IMR-90 (cell line): Measurements from ENCODE around the gene F13A1. TPM values are rescaled to one million over a fixed set of nuclear protein-coding genes. Genes with fewer than 3 reads are reported as not detected.

ENCODE experiments used
- ATAC-seq: fragments of 200-7000 bp; cut with Tn5 transposase; 2 replicates; pipeline ENCODE4 v1.9.1; 2020; ENCODE audit warnings: low read depth, mild to moderate bottlenecking, moderate library complexity
- BruUV-seq: library from RNA; stranded (reverse); fragments of 400-500 nt; replicated peaks from 2 replicates; lab custom pipeline; 2021; lab: Mats Ljungman, UMichigan
- CTCF ChIA-PET: fragments of 300-600 bp; formaldehyde crosslinking; extraction: SDS; loops from one replicate; lab custom pipeline; 2021; ENCODE audit warnings: antibody characterized with exemption; lab: Yijun Ruan, JAX
- POLR2A ChIA-PET: fragments of 300-600 bp; sonication (Branson Sonifier 250); formaldehyde crosslinking; loops from one replicate; lab custom pipeline; 2022; ENCODE audit warnings: antibody characterized with exemption; ENCODE audit not compliant: unreplicated experiment; lab: Charles Lee
- DNase-seq: peaks from one replicate; pipeline ENCODE4 v3.0.0; 2013
- H2AFZ ChIP-seq: replicated peaks from 2 replicates; pipeline ENCODE3; 2013; ENCODE audit warnings: low read length, mild to moderate bottlenecking; ENCODE audit not compliant: poor library complexity
- H2AK5ac ChIP-seq: 2 replicates; pipeline ENCODE4 v1.6.1; 2013; ENCODE audit warnings: low read depth, low read length, inconsistent platforms
- H2AK9ac ChIP-seq: replicated peaks from 2 replicates; pipeline ENCODE3; 2013; ENCODE audit warnings: mild to moderate bottlenecking, low read depth, low read length, moderate library complexity; ENCODE audit not compliant: poor library complexity
- H2BK120ac ChIP-seq: 2 replicates; pipeline ENCODE4 v1.6.1; 2013; ENCODE audit warnings: low read depth, low read length, inconsistent platforms
- H2BK15ac ChIP-seq: 3 replicates; pipeline ENCODE4 v1.6.1; 2013; ENCODE audit warnings: low read depth, low read length, inconsistent platforms
- H2BK20ac ChIP-seq: 2 replicates; pipeline ENCODE4 v1.6.1; 2013; ENCODE audit warnings: low read depth, mild to moderate bottlenecking, inconsistent platforms, low read length, moderate library complexity
- H2BK5ac ChIP-seq: 2 replicates; pipeline ENCODE4 v1.6.1; 2013; ENCODE audit warnings: mild to moderate bottlenecking, low read depth, low read length, inconsistent platforms; ENCODE audit not compliant: poor library complexity, severe bottlenecking
- H3K14ac ChIP-seq: replicated peaks from 2 replicates; pipeline ENCODE4 v1.6.1; 2013; ENCODE audit warnings: low read depth, low read length, inconsistent platforms
- H3K18ac ChIP-seq: 2 replicates; pipeline ENCODE4 v1.6.1; 2013; ENCODE audit warnings: low read depth, low read length, control low read depth
- H3K23ac ChIP-seq: 2 replicates; pipeline ENCODE4 v1.6.1; 2013; ENCODE audit warnings: low read depth, low read length, inconsistent platforms
- H3K27ac ChIP-seq: 2 replicates; pipeline ENCODE4 v1.5.1; 2013; ENCODE audit warnings: mild to moderate bottlenecking, control low read depth, low read length; ENCODE audit not compliant: insufficient read depth
- H3K27me3 ChIP-seq: 2 replicates; pipeline ENCODE4 v1.6.1; 2013; ENCODE audit warnings: low read length; ENCODE audit not compliant: control insufficient read depth, insufficient read depth
- H3K36me3 ChIP-seq: 2 replicates; pipeline ENCODE4 v1.6.1; 2013; ENCODE audit warnings: low read length, mixed read lengths; ENCODE audit not compliant: control insufficient read depth, insufficient read depth
- H3K4ac ChIP-seq: 2 replicates; pipeline ENCODE4 v1.6.1; 2013; ENCODE audit warnings: low read depth, low read length, inconsistent platforms
- H3K4me1 ChIP-seq: 2 replicates; pipeline ENCODE4 v1.6.1; 2013; ENCODE audit warnings: low read length, mixed read lengths; ENCODE audit not compliant: control insufficient read depth, insufficient read depth
- H3K4me2 ChIP-seq: 2 replicates; pipeline ENCODE4 v1.6.1; 2013; ENCODE audit warnings: low read depth, mild to moderate bottlenecking, control low read depth, low read length, moderate library complexity
- H3K4me3 ChIP-seq: 2 replicates; pipeline ENCODE4 v1.5.1; 2013; ENCODE audit warnings: low read depth, mild to moderate bottlenecking, control low read depth, low read length, moderate library complexity; ENCODE audit not compliant: insufficient read depth
- H3K56ac ChIP-seq: 2 replicates; pipeline ENCODE4 v1.6.1; 2013; ENCODE audit warnings: low read length, inconsistent platforms; ENCODE audit not compliant: insufficient read depth; ENCODE audit errors: extremely low read depth
- H3K79me1 ChIP-seq, 2 experiments: 2 replicates each; pipeline ENCODE4 v1.6.1; 2013; ENCODE audit warnings: low read length in 2 of 2, inconsistent platforms in 1 of 2, low read depth in 1 of 2
- H3K9ac ChIP-seq: 2 replicates; pipeline ENCODE4 v1.6.1; 2013; ENCODE audit warnings: low read depth, low read length, control low read depth
- H3K9me1 ChIP-seq: 2 replicates; pipeline ENCODE4 v1.6.1; 2013; ENCODE audit warnings: low read length, inconsistent platforms; ENCODE audit not compliant: insufficient read depth
- H3K9me3 ChIP-seq: 2 replicates; pipeline ENCODE4 v1.6.1; 2013; ENCODE audit warnings: low read length; ENCODE audit not compliant: control insufficient read depth, insufficient read depth
- H4K20me1 ChIP-seq: 2 replicates; pipeline ENCODE4 v1.6.1; 2013; ENCODE audit warnings: low read length, inconsistent platforms; ENCODE audit not compliant: insufficient read depth
- H4K5ac ChIP-seq: 2 replicates; pipeline ENCODE4 v1.6.1; 2013; ENCODE audit warnings: mild to moderate bottlenecking, low read depth, low read length, control low read depth
- H4K8ac ChIP-seq, 2 experiments: 2 replicates each; pipeline ENCODE4 v1.6.1; 2013; ENCODE audit warnings: low read depth in 2 of 2, low read length in 2 of 2, control low read depth in 1 of 2, inconsistent platforms in 1 of 2
- H4K91ac ChIP-seq: 2 replicates; pipeline ENCODE4 v1.6.1; 2013; ENCODE audit warnings: low read depth, low read length, inconsistent platforms; ENCODE audit not compliant: insufficient read depth
- BHLHE40 ChIP-seq: fragments of 150-350 bp; IDR thresholded peaks from 2 replicates; pipeline ENCODE4 v1.6.1; 2016; ENCODE audit warnings: mild to moderate bottlenecking, low read depth, low read length
- CEBPB ChIP-seq: IDR thresholded peaks from 2 replicates; pipeline ENCODE4 v1.6.1; 2012; ENCODE audit warnings: low read depth, low read length, improper control_type of control experiment
- CHD1 ChIP-seq: IDR thresholded peaks from 2 replicates; pipeline ENCODE4 v1.6.1; 2012; ENCODE audit warnings: low read depth, low read length, improper control_type of control experiment
- CTCF ChIP-seq: conservative IDR thresholded peaks from 2 replicates; pipeline ENCODE4 v1.5.1; 2012; ENCODE audit warnings: mild to moderate bottlenecking, low read depth, low read length, improper control_type of control experiment
- ELK1 ChIP-seq: fragments of 150-350 bp; IDR thresholded peaks from 2 replicates; pipeline ENCODE4 v1.6.1; 2016; ENCODE audit warnings: low read depth, mild to moderate bottlenecking, low read length, moderate library complexity, borderline replicate concordance
- FOS ChIP-seq: fragments of 150-350 bp; IDR thresholded peaks from 2 replicates; pipeline ENCODE4 v1.6.1; 2016; ENCODE audit warnings: low read depth, low read length
- MAFK ChIP-seq: IDR thresholded peaks from 2 replicates; pipeline ENCODE4 v1.6.1; 2012; ENCODE audit warnings: low read depth, low read length, improper control_type of control experiment
- MAZ ChIP-seq: IDR thresholded peaks from 2 replicates; pipeline ENCODE4 v1.6.1; 2012; ENCODE audit warnings: low read depth, mild to moderate bottlenecking, low read length, improper control_type of control experiment, moderate library complexity, borderline replicate concordance
- MXI1 ChIP-seq: IDR thresholded peaks from 2 replicates; pipeline ENCODE4 v1.6.1; 2012; ENCODE audit warnings: low read depth, mild to moderate bottlenecking, low read length, moderate library complexity, borderline replicate concordance
- NFE2L2 ChIP-seq: fragments of 150-350 bp; IDR thresholded peaks from 2 replicates; pipeline ENCODE4 v1.6.1; 2016; ENCODE audit warnings: low read depth, mild to moderate bottlenecking, low read length
- POLR2A ChIP-seq: IDR thresholded peaks from 2 replicates; pipeline ENCODE4 v1.6.1; 2012; ENCODE audit warnings: mild to moderate bottlenecking, low read depth, low read length
- RAD21 ChIP-seq: IDR thresholded peaks from 2 replicates; pipeline ENCODE4 v1.6.1; 2012; ENCODE audit warnings: low read length, improper control_type of control experiment
- RCOR1 ChIP-seq: IDR thresholded peaks from 2 replicates; pipeline ENCODE4 v1.6.1; 2012; ENCODE audit warnings: mild to moderate bottlenecking, low read length, improper control_type of control experiment; ENCODE audit not compliant: insufficient replicate concordance
- RFX5 ChIP-seq: IDR thresholded peaks from 2 replicates; pipeline ENCODE4 v1.8.0; 2012; ENCODE audit warnings: low read depth, mild to moderate bottlenecking, low read length, moderate library complexity
- SMC3 ChIP-seq: fragments of 150-350 bp; IDR thresholded peaks from 2 replicates; pipeline ENCODE4 v1.6.1; 2016; ENCODE audit warnings: low read depth, mild to moderate bottlenecking, antibody characterized with exemption, low read length, moderate library complexity
- USF2 ChIP-seq: fragments of 150-350 bp; IDR thresholded peaks from 2 replicates; pipeline ENCODE4 v1.6.1; 2017; ENCODE audit warnings: mild to moderate bottlenecking, antibody characterized with exemption, low read length, low read depth
- WGBS, 2 experiments: methylation state at CpG; one replicate each; pipeline versions ENCODE4 v1.1.5 to v1.1.7; 2013; ENCODE audit warnings: missing lambda C conversion rate in 2 of 2; ENCODE audit not compliant: insufficient read length in 1 of 2; ENCODE audit errors: extremely low coverage in 2 of 2; 5-methylcytosine and 5-hydroxymethylcytosine counted together
- dilution Hi-C: fragments of 300-500 bp; cut with HindIII; formaldehyde crosslinking; loops from one replicate; pipeline ENCODE4 v1.14.3; 2018; ENCODE audit warnings: low sequenced_read_pairs; ENCODE audit not compliant: unreplicated experiment
- in situ Hi-C: fragments of 300-500 bp; cut with MboI; formaldehyde crosslinking; loops from 3 replicates; pipeline ENCODE4 v1.14.3; 2019; ENCODE audit warnings: low sequenced_read_pairs, inconsistent platforms, mixed read lengths
- intact Hi-C: fragments of 100-400 bp; cut with micrococcal nuclease; formaldehyde crosslinking; loops from 2 replicates; pipeline ENCODE4 v1.10.0; 2022
- polyA plus RNA-seq, 3 experiments: library from polyadenylated mRNA; depleted of rRNA; stranded (reverse); fragments of >200 nt; gene quantifications; 2 replicates each; pipeline ENCODE4 v1.2.3, GENCODE V29; 2012; ENCODE audit warnings: low replicate concordance in 1 of 3
- total RNA-seq: library from RNA; depleted of rRNA; stranded (reverse); fragments of >200 nt; gene quantifications from 2 replicates; pipeline ENCODE4 v1.2.3, GENCODE V29; 2012

Gene F13A1
- total and polyA plus RNA-seq, 2 of the 4 experiments (the other 2 are of a cell fraction), result not detected

DNA sequence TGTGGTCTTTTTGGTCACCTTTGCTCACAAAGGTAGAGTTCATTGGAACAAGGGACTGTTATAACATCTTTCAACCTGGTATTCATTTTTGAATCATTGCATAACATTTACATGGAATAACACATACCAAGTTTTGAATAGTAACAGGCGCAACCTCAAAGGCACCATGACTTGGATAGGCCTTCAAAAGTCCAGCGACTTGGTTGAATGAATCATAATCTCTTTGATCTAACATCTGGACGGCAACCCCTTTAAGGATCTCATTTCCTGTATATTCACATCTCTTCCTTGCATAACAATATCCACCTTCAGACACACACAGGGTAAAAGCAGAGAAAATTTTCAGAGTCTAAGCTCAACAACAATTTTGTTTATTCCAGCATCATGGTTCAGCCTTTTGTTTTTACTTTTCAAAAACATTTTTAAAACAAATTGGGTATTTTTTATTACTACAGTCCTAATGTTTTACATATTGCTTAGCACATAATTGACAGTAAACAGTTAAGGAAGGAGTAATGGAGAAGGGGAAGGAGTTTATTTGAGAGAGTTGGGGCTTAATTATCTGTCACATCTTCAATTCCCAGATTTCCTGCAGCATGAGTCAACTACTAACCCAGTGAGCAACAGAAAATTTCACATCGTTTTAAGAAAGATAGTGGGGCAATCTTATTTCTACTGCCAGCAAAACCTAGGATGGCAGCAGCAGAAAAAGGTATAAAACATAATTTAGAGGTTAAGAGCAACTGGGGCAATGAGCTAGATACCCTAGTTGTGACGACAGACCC is 41.8 kb upstream of the F13A1 start:
- WGBS, 2 experiments, result 17% methylated on average over 1 of the region's 5 CpGs; no CpG with 5 or more reads in 1 of the 2 experiments
- ATAC-seq (no peak), DNase-seq (no peak)
- in situ Hi-C loops (no loop called here), intact Hi-C loops (no loop called here), dilution Hi-C loops (no loop called here)
- Histone ChIP-seq H3K36me3 (no peaks in the 10 kb centered on the region), H3K14ac (no peak overlapping the region), H2AK9ac (no peak overlapping the region), H2AFZ (no peak overlapping the region), H3K27me3 (no peaks in the 10 kb centered on the region), H3K9me3 (peaks cover 22% of the 10 kb centered on the region), H3K4ac (no peak overlapping the region), H4K5ac (no peak overlapping the region), H2BK120ac (no peak overlapping the region), H3K79me1 (no peaks in the 10 kb centered on the region), H3K27ac (no peak overlapping the region), H2BK20ac (no peak overlapping the region), H3K4me1 (no peaks in the 10 kb centered on the region), H3K18ac (no peak overlapping the region), H2AK5ac (no peak overlapping the region), H3K4me2 (no peak overlapping the region), H4K8ac (no peak overlapping the region), H2BK5ac (no peak overlapping the region), H3K9me1 (no peaks in the 10 kb centered on the region), H4K91ac (no peak overlapping the region), H3K56ac (no peak overlapping the region), H3K4me3 (no peak overlapping the region), H3K23ac (no peak overlapping the region), H4K20me1 (no peaks in the 10 kb centered on the region), H2BK15ac (no peak overlapping the region), H3K9ac (no peak overlapping the region)
- POLR2A ChIA-PET, result no interaction called here
- CTCF ChIA-PET, result no interaction called here
- BruUV-seq, result no TSS peak
- no peak for TF ChIP-seq FOS
- no peak for TF ChIP-seq MXI1
- TF ChIP-seq SMC3, result no peak
- no peak for TF ChIP-seq USF2
- TF ChIP-seq RCOR1, result no peak
- no peak for TF ChIP-seq CHD1
- TF ChIP-seq CTCF, result no peak
- no peak for TF ChIP-seq RAD21
- TF ChIP-seq CEBPB, result no peak
- TF ChIP-seq MAFK, result no peak
- TF ChIP-seq POLR2A, result no peak
- no peak for TF ChIP-seq ELK1
- no peak for TF ChIP-seq MAZ
- TF ChIP-seq RFX5, result no peak
- TF ChIP-seq NFE2L2, result no peak
- no peak for TF ChIP-seq BHLHE40
